Stomach (tissue), 4 donors: ENCODE measurements around the gene REXO1.

Experiments
- CTCF ChIP-seq, 7 experiments: fragments of 450-650 bp in 4 of 7; fragments of 200-600 bp in 3 of 7; sonication (generic) in 3 of 7; IDR thresholded peaks; one replicate each; pipeline ENCODE4 v1.5.1; 2016 to 2019; ENCODE audit warnings: antibody characterized with exemption in 7 of 7, control low read depth in 2 of 7, mild to moderate bottlenecking in 1 of 7
- EP300 ChIP-seq: sonication (generic); formaldehyde crosslinking; IDR thresholded peaks from one replicate; pipeline ENCODE4 v1.6.1; 2017; ENCODE audit warnings: antibody characterized with exemption
- POLR2A ChIP-seq, 4 donors: fragments of 450-650 bp; IDR thresholded peaks; one replicate each; pipeline ENCODE4 v1.6.1; 2016; ENCODE audit warnings: antibody characterized with exemption in 4 of 4, control low read depth in 2 of 4, mild to moderate bottlenecking in 1 of 4, moderate library complexity in 1 of 4
- POLR2AphosphoS5 ChIP-seq, 3 donors: sonication (generic); formaldehyde crosslinking; IDR thresholded peaks; one replicate each; pipeline ENCODE4 v1.6.1; 2016; ENCODE audit warnings: antibody characterized with exemption in 3 of 3

- no peak for TF ChIP-seq CTCF (IDR thresholded peaks at IDR 0.05)
- no peak for TF ChIP-seq POLR2A (IDR thresholded peaks at IDR 0.05)
- TF ChIP-seq POLR2AphosphoS5 (IDR thresholded peaks at IDR 0.05) = no peak
- TF ChIP-seq EP300 = no peak
Observed at GRCh38 chr19:1896508-1896907, 48.2 kb upstream of the REXO1 start.
